Fibroblast of mammary gland (primary cell): ENCODE results near the gene FBRSL1.

Experiments
- DNase-seq: peaks from one replicate; pipeline ENCODE4 v3.0.0-alpha.2; 2010; ENCODE audit warnings: low read depth
- H3K4me3 ChIP-seq: 2 replicates; pipeline ENCODE4 v1.5.1; 2011; ENCODE audit warnings: low read depth, mild to moderate bottlenecking, low read length, moderate library complexity; ENCODE audit not compliant: control insufficient read depth
- CTCF ChIP-seq: conservative IDR thresholded peaks from 2 replicates; pipeline ENCODE4 v1.5.1; 2011; ENCODE audit warnings: low read depth, low read length, inconsistent platforms; ENCODE audit not compliant: control insufficient read depth, insufficient read depth

FBRSL1 gene

GRCh38 chr12:132544080-132544397 lies 54.1 kb downstream of the FBRSL1 start:
- TF ChIP-seq CTCF: no peak
- no peak for DNase-seq
- no peak overlapping the region for H3K4me3 ChIP-seq

GRCh38 chr12:132544498-132544897 lies 54.5 kb downstream of the FBRSL1 start:
- no peak for TF ChIP-seq CTCF
- no peak for DNase-seq
- no peak overlapping the region for H3K4me3 ChIP-seq

GRCh38 chr12:132545164-132545953 lies 55.4 kb downstream of the FBRSL1 start:
- no peak for TF ChIP-seq CTCF
- no peak overlapping the region for H3K4me3 ChIP-seq
- no peak for DNase-seq

- TF ChIP-seq CTCF: no peak
- no peak for DNase-seq
- no peak overlapping the region for H3K4me3 ChIP-seq
Measured at GRCh38 chr12:132545955-132546354, 56.0 kb downstream of the FBRSL1 start.

GRCh38 chr12:132546647-132547046 lies 56.7 kb downstream of the FBRSL1 start:
- TF ChIP-seq CTCF: no peak
- no peak for DNase-seq
- H3K4me3 ChIP-seq: no peak overlapping the region

- no peak overlapping the region for H3K4me3 ChIP-seq
- TF ChIP-seq CTCF: no peak
Measured at GRCh38 chr12:132547205-132547740, 57.3 kb downstream of the FBRSL1 start.

More at GRCh38 chr12:132547205-132547740, 57.3 kb downstream of the FBRSL1 start:
- no peak for DNase-seq
